DND-41 (cell line): Measurements from ENCODE around the gene SLC16A3.

Experiments
- ATAC-seq: fragments of 200-7000 bp; cut with Tn5 transposase; 3 replicates; pipeline ENCODE4 v1.9.1; 2021; ENCODE audit warnings: low read depth; ENCODE audit not compliant: insufficient read depth
- DNase-seq: peaks from one replicate; pipeline ENCODE4 v3.0.0-alpha.2; 2020
- H2AFZ ChIP-seq: 2 replicates; pipeline ENCODE4 v1.6.0; 2012; ENCODE audit warnings: low read depth, low read length
- H3K27ac ChIP-seq: 2 replicates; pipeline ENCODE4 v1.5.1; 2012; ENCODE audit warnings: low read length, inconsistent platforms
- H3K27me3 ChIP-seq: fragments of 200-600 bp; sonication (generic); 2 replicates; pipeline ENCODE4 v1.6.0; 2012; ENCODE audit warnings: low read length, mild to moderate bottlenecking, inconsistent platforms; ENCODE audit not compliant: insufficient read depth, poor library complexity
- H3K36me3 ChIP-seq: 2 replicates; pipeline ENCODE4 v1.5.1; 2012; ENCODE audit warnings: low read length, inconsistent platforms; ENCODE audit not compliant: insufficient read depth
- H3K4me1 ChIP-seq: 2 replicates; pipeline ENCODE4 v1.5.1; 2012; ENCODE audit warnings: mild to moderate bottlenecking, low read length; ENCODE audit not compliant: insufficient read depth
- H3K4me2 ChIP-seq: 2 replicates; pipeline ENCODE4 v1.6.0; 2012; ENCODE audit warnings: mild to moderate bottlenecking, moderate library complexity, low read length, inconsistent platforms; ENCODE audit not compliant: insufficient read depth
- H3K4me3 ChIP-seq, 2 experiments: fragments of 200-600 bp in 1 of 2; shearing (Covaris generic) in 1 of 2; 2 replicates each; pipeline ENCODE4 v1.5.1; 2012 to 2016; ENCODE audit warnings: inconsistent platforms in 2 of 2, low read length in 2 of 2, mild to moderate bottlenecking in 2 of 2, low read depth in 1 of 2, moderate library complexity in 1 of 2
- H3K79me2 ChIP-seq: 2 replicates; pipeline ENCODE4 v1.6.0; 2012; ENCODE audit warnings: low read length, inconsistent platforms; ENCODE audit not compliant: insufficient read depth
- H3K9ac ChIP-seq: 2 replicates; pipeline ENCODE4 v1.6.0; 2012; ENCODE audit warnings: low read depth, mild to moderate bottlenecking, inconsistent platforms, low read length, moderate library complexity
- H3K9me3 ChIP-seq: 2 replicates; pipeline ENCODE4 v1.5.1; 2012; ENCODE audit warnings: low read length, moderate library complexity, mild to moderate bottlenecking, inconsistent platforms; ENCODE audit not compliant: insufficient read depth, severe bottlenecking
- H4K20me1 ChIP-seq: 2 replicates; pipeline ENCODE4 v1.6.0; 2012; ENCODE audit warnings: low read length; ENCODE audit not compliant: insufficient read depth
- EZH2 ChIP-seq: IDR thresholded peaks from 3 replicates; pipeline ENCODE4 v1.6.1; 2012; ENCODE audit warnings: borderline replicate concordance, low read depth, mild to moderate bottlenecking, moderate library complexity, low read length, inconsistent platforms; ENCODE audit not compliant: severe bottlenecking
- TF ChIP-seq, protein P1 (sequence below): IDR thresholded peaks from 2 replicates; pipeline ENCODE4 v1.5.1; 2012; ENCODE audit warnings: borderline replicate concordance, low read length, moderate library complexity, mild to moderate bottlenecking; ENCODE audit not compliant: poor library complexity, severe bottlenecking; ENCODE audit errors: extremely low read depth

The SLC16A3 gene

DNA sequence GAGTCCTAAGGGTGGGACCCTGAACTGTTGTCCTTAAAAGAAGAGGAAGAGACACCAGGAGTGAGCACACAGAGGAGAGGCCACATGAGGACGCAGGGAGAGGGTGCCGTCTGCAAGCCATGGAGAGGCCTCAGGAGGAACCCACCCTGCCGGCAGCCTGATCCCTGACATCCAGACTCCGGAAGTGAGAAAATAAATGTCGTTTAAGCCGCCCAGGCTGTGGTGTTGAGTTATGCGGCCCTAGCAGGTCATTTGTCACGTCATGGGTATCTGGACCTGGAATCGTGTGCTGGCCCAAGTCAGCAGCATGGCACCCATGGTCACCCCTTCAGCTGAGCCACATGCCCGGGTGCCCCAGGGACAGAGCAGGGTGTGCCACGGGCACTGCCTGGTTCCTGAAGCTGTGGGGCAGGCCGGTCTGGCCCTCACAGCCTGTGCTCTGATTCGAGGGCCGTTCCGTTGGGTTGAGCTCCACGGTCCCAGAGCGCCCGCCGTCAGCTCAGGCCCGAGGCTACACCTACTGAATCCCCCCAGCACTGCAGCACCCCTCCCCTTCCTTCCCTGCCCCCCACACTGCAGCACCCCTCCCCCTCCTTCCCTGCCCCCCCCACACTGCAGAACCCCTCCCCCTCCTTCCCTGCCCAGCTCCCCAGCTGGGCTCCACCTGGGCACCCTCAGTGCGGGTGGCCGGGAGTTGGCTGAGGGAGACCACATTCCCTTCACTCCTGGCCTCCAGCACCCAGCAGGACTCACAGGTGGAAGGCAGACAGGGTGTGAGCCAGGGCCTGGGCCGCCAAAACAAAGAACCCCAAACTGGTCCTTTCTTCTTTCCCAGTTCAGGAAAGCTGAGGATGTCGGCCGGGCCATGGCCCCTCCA, 13.5 kb upstream of the SLC16A3 start:
- Histone ChIP-seq H3K27me3 (no peaks in the 10 kb centered on the region), H4K20me1 (no peaks in the 10 kb centered on the region), H3K4me3 (no peak overlapping the region), H3K4me1 (peaks cover 20% of the 10 kb centered on the region), H3K9me3 (no peaks in the 10 kb centered on the region), H3K4me2 (no peak overlapping the region), H3K9ac (no peak overlapping the region), H3K27ac (no peak overlapping the region), H3K36me3 (no peaks in the 10 kb centered on the region; the same call in 1 of the 2 replicates), H2AFZ (no peak overlapping the region), H3K79me2 (peaks cover 13% of the 10 kb centered on the region)
- no peak for DNase-seq
- TF ChIP-seq, protein P1, sequence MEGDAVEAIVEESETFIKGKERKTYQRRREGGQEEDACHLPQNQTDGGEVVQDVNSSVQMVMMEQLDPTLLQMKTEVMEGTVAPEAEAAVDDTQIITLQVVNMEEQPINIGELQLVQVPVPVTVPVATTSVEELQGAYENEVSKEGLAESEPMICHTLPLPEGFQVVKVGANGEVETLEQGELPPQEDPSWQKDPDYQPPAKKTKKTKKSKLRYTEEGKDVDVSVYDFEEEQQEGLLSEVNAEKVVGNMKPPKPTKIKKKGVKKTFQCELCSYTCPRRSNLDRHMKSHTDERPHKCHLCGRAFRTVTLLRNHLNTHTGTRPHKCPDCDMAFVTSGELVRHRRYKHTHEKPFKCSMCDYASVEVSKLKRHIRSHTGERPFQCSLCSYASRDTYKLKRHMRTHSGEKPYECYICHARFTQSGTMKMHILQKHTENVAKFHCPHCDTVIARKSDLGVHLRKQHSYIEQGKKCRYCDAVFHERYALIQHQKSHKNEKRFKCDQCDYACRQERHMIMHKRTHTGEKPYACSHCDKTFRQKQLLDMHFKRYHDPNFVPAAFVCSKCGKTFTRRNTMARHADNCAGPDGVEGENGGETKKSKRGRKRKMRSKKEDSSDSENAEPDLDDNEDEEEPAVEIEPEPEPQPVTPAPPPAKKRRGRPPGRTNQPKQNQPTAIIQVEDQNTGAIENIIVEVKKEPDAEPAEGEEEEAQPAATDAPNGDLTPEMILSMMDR = no peak
- no peak for TF ChIP-seq EZH2
- no peak for ATAC-seq

DNA sequence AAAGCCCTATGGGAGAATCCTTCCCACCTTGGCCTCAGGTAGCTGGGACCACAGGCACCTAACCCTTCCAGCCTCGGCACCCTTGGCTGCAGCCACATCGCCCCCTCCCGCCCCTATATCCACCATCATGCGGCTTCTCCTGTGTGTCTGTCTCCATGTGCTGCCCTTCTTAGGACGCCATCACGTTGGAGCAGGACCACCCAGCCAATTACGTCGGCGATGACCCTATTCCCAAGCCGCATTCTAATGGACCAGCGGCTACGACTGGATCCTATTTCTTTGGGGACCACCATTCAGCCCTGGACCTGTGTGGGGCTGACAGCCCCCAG, 12.9 kb upstream of the SLC16A3 start:
- DNase-seq (no peak), ATAC-seq (no peak)
- Histone ChIP-seq H3K79me2 (peaks cover 12% of the 10 kb centered on the region), H3K4me1 (peaks cover 20% of the 10 kb centered on the region), H3K27ac (no peak overlapping the region), H3K9ac (no peak overlapping the region), H3K4me3 (no peak overlapping the region), H3K36me3 (no peaks in the 10 kb centered on the region; the same call in 1 of the 2 replicates), H4K20me1 (no peaks in the 10 kb centered on the region), H3K4me2 (no peak overlapping the region), H3K9me3 (no peaks in the 10 kb centered on the region), H3K27me3 (no peaks in the 10 kb centered on the region), H2AFZ (no peak overlapping the region)
- TF ChIP-seq EZH2 = no peak
- TF ChIP-seq, protein P1 = no peak

DNA sequence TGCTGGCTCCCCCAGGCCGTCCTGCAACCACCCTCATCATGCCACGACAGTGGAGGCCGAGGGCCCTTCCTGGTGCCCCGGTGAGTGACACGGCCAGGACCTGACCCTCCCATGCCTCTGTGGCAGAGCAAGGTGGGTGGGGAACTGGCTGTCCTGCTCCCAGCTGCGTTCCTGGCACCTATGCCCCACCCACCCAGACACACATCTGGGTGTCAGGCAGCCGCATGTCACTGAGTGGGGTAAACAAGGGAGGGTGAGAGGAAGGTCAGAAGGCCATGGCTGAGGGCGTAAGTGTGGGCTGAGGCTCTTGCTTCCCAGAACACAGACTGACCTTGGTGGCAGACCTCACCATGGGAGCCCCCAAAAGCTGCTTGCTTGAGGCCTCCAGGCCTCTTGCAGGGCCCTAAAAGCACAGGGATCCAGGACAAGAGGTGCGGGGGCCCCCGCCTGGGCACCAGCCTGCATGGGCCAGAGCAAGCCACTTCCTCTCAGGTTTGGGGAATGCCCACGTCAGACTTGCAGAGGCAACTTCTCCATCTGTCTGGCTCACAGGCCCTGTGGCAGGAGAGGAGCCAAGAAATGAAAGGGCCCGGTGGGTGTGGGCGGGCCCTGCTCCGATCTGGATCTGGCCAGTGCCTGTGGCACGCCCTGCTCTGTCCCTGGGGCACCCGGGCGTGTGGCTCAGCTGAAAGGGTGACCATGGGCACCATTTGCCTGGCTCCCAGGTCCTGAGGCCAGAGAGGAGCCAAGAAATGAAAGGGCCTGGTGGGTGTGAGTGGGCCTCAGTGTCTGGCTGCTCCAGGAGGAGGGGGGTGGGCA, 12.3 kb upstream of the SLC16A3 start:
- Histone ChIP-seq H3K79me2 (peaks cover 6% of the 10 kb centered on the region), H3K4me2 (no peak overlapping the region), H3K27ac (peak overlapping the region; percentile 33; the same call in 1 of the 2 replicates), H3K4me3 (no peak overlapping the region), H3K36me3 (no peaks in the 10 kb centered on the region; the same call in 1 of the 2 replicates), H4K20me1 (no peaks in the 10 kb centered on the region), H3K27me3 (no peaks in the 10 kb centered on the region), H3K9me3 (no peaks in the 10 kb centered on the region), H3K9ac (no peak overlapping the region), H3K4me1 (peaks cover 14% of the 10 kb centered on the region), H2AFZ (no peak overlapping the region)
- TF ChIP-seq, protein P1 = no peak
- TF ChIP-seq EZH2 = no peak
- no peak for ATAC-seq
- DNase-seq = no peak
